ENCODE data around the gene XPNPEP3.
"Not testable (repeated sequence)": the region's sequence is repeated elsewhere in the genome, so short reads cannot be mapped to it uniquely, and the experiment has no call there.

Gene XPNPEP3

DNA sequence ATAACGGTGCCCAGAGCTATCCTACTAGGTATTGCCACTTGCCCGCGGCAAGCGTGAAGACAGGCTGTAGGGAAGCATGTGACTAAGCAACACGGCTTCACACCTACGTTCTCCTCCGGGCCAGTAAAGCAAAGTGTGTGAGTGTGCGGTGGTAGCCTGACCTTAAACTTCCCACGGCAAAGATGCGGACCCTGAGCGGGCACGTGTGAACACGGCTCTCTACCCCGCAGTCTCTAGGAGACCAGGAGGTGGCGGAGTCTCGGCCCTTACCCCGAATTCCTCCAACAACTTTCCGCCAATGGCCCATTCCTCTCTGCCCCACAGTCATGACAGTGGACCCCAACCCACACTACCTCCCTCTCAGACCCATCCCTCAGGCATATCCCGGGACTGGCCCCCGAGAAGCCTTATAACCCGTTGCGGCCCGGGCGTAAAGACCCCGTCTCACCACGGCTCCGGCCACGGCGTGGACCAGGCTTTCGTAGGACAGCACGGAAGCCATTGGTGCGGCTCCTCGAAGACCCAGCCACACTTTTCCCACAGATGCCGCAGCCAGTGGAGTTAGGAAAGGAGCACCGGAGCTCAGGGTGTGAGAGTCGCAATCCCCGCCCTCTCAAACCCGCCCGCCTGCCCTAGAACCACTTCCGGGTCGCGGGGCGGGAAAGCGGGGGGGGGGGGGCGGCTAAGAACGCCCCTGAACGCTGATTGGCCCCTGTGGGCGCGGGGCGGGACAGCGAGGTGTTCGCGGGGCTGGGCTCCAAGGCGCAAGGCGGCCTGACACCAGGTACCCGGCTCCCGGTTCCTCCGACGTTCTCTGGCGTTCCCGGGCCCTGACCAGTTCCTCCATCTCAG lies 38.0 kb upstream of the XPNPEP3 start, which contains the start of gene SLC25A17:
Gene SLC25A17 (minus strand): TSS at position 600 of the 852 bp plus-strand sequence. CDS start 98 bp downstream, at position 502.
- Histone ChIP-seq H3K9ac (ENCODE audit: low read length) (peak within 1 kb of the TSS; percentile 96), H3K27me3 (ENCODE audit: insufficient read depth, low read length, poor library complexity) (no peaks in the 10 kb centered on the region), H3K36me3 (ENCODE audit: control insufficient read depth, insufficient read depth, low read length) (no peaks in the 10 kb centered on the region), H2BK120ac (ENCODE audit: low read depth, low read length) (no peak within 1 kb of the TSS), H3K27ac (ENCODE audit: low read depth, low read length) (peak within 1 kb of the TSS; percentile 59), H3K4me1 (ENCODE audit: control insufficient read depth, low read depth, low read length) (peaks cover 2% of the 10 kb centered on the region), H3K79me2 (ENCODE audit: control insufficient read depth, insufficient read depth, low read length) (peaks cover 24% of the 10 kb centered on the region), H3K56ac (ENCODE audit: low read length) (peak within 1 kb of the TSS; percentile 95), H2AK5ac (ENCODE audit: low read length) (no peak within 1 kb of the TSS), H4K5ac (ENCODE audit: low read length) (no peak within 1 kb of the TSS), H2BK5ac (ENCODE audit: low read length) (peak within 1 kb of the TSS; percentile 27), H3K23ac (ENCODE audit: low read length) (peak within 1 kb of the TSS; percentile 54), H2BK15ac (replicated peaks; ENCODE audit: low read depth) (no peak within 1 kb of the TSS), H3K4me3 (ENCODE audit: low read length) (peak within 1 kb of the TSS; percentile 97), H3K18ac (ENCODE audit: low read length) (peak within 1 kb of the TSS; percentile 72), H3K4me2 (ENCODE audit: low read length) (peak within 1 kb of the TSS; percentile 72), H4K8ac (ENCODE audit: low read depth, low read length) (no peak within 1 kb of the TSS), H3K79me1 (ENCODE audit: low read length) (peaks cover 14% of the 10 kb centered on the region), H3K4ac (ENCODE audit: low read depth, low read length) (peak within 1 kb of the TSS; percentile 17)
- DNase-seq, result peak; percentile 94
- no CpG with 5 or more reads among the region's 61 CpGs for WGBS (ENCODE audit: extremely low coverage, insufficient coverage, low lambda C conversion rate)

DNA sequence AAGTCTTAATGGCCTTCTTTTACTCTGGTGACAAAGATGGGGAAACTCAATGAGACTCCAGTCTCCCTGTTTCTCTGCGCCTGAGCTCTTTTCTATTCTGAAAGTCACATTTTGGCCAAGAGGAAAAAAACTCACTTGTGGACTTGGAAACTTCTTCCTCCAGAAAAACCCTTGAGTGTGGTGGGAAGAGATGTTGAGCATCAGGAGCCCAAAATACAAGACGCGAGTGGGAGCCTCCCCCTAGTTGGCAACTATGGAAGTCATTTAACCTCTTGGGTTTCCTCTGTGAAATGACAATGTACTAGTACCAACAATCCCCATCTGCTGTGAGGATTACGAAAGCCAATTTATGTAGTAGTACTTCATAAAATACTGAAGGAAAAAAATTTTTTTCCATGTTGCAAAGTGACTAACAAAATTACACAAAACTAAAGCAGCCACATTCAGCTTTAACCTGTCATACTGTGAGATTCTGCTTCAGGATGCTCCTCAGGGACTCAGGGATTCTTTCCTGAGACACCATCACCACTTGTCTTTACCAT lies 37.3 kb upstream of the XPNPEP3 start:
- Histone ChIP-seq H3K4ac (ENCODE audit: low read depth, low read length) (no peak overlapping the region), H2BK5ac (ENCODE audit: low read length) (no peak overlapping the region), H3K4me3 (ENCODE audit: low read length) (no peak overlapping the region), H3K4me1 (ENCODE audit: control insufficient read depth, low read depth, low read length) (peaks cover 2% of the 10 kb centered on the region), H3K79me1 (ENCODE audit: low read length) (peaks cover 14% of the 10 kb centered on the region), H2AK5ac (ENCODE audit: low read length) (no peak overlapping the region), H2BK120ac (ENCODE audit: low read depth, low read length) (no peak overlapping the region), H3K27me3 (ENCODE audit: insufficient read depth, low read length, poor library complexity) (no peaks in the 10 kb centered on the region), H3K56ac (ENCODE audit: low read length) (peak overlapping the region; percentile 76), H3K4me2 (ENCODE audit: low read length) (peak overlapping the region; percentile 59), H2BK15ac (replicated peaks; ENCODE audit: low read depth) (no peak overlapping the region), H3K79me2 (ENCODE audit: control insufficient read depth, insufficient read depth, low read length) (peaks cover 24% of the 10 kb centered on the region), H3K36me3 (ENCODE audit: control insufficient read depth, insufficient read depth, low read length) (no peaks in the 10 kb centered on the region), H3K27ac (ENCODE audit: low read depth, low read length) (peak overlapping the region; percentile 41), H3K18ac (ENCODE audit: low read length) (no peak overlapping the region), H3K9ac (ENCODE audit: low read length) (peak overlapping the region; percentile 72), H3K23ac (ENCODE audit: low read length) (no peak overlapping the region), H4K5ac (ENCODE audit: low read length) (no peak overlapping the region), H4K8ac (ENCODE audit: low read depth, low read length) (no peak overlapping the region)
- no CpG with 5 or more reads among the region's 4 CpGs for WGBS (ENCODE audit: extremely low coverage, insufficient coverage, low lambda C conversion rate)
- DNase-seq, result no peak

DNA sequence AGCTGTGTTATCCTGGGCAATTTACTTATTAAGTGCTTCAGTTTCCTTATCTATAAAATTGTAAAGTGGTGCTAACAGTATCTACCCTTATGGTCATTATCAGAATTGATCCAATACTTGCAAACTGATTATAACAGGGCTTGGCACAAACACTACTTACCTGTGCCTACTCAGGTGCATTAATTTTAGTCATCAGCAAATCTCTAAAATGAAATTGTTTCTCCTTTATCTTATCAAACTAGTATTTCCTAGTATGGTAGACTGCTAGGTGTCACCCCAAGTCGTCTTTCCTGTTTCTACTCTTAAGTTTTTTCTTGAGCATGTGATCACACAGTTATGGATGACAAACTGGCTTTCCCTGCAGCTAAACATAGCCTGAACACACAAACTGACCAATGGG lies 33.5 kb upstream of the XPNPEP3 start:
- H2BK15ac ChIP-seq (replicated peaks; ENCODE audit: low read depth), result no peak overlapping the region
- H3K79me2 ChIP-seq (ENCODE audit: control insufficient read depth, insufficient read depth, low read length), result peaks cover 2% of the 10 kb centered on the region
- no peak overlapping the region for H3K56ac ChIP-seq (ENCODE audit: low read length)
- no peak overlapping the region for H3K23ac ChIP-seq (ENCODE audit: low read length)
- H3K27me3 ChIP-seq (ENCODE audit: insufficient read depth, low read length, poor library complexity), result no peaks in the 10 kb centered on the region
- H3K18ac ChIP-seq (ENCODE audit: low read length), result no peak overlapping the region
- no peak overlapping the region for H4K8ac ChIP-seq (ENCODE audit: low read depth, low read length)
- H3K4me1 ChIP-seq (ENCODE audit: control insufficient read depth, low read depth, low read length), result no peaks in the 10 kb centered on the region
- no CpG with 5 or more reads among the region's 1 CpG for WGBS (ENCODE audit: extremely low coverage, insufficient coverage, low lambda C conversion rate)
- H3K4ac ChIP-seq (ENCODE audit: low read depth, low read length), result no peak overlapping the region
- no peak overlapping the region for H3K4me2 ChIP-seq (ENCODE audit: low read length)
- H2BK5ac ChIP-seq (ENCODE audit: low read length), result no peak overlapping the region
- peaks cover 2% of the 10 kb centered on the region for H3K79me1 ChIP-seq (ENCODE audit: low read length)
- no peak overlapping the region for H2BK120ac ChIP-seq (ENCODE audit: low read depth, low read length)
- H3K27ac ChIP-seq (ENCODE audit: low read depth, low read length), result no peak overlapping the region
- H4K5ac ChIP-seq (ENCODE audit: low read length), result no peak overlapping the region
- H2AK5ac ChIP-seq (ENCODE audit: low read length), result no peak overlapping the region
- H3K36me3 ChIP-seq (ENCODE audit: control insufficient read depth, insufficient read depth, low read length), result no peaks in the 10 kb centered on the region
- no peak overlapping the region for H3K9ac ChIP-seq (ENCODE audit: low read length)
- H3K4me3 ChIP-seq (ENCODE audit: low read length), result no peak overlapping the region
- no peak for DNase-seq

DNA sequence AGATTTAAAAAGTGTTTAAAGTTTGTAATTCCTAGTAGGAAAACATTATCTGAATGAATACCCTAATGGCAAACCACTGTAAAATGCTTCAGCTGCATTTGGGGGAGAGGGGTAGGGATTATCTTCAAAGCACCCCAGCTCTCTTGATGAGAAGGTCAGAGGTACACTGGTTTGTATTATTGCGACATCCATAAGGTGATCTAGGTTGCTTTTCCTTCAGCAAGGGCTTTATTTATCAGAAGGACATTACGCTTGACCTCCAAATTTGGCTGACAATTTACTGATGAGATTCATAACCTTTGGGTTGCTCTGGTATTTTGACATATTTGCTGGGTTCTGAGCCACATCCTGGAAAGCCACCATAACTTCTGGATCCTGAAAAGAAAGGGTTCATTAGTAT lies 30.7 kb upstream of the XPNPEP3 start:
- not testable (repeated sequence) for H3K79me1 ChIP-seq (ENCODE audit: low read length); H2AK5ac ChIP-seq (ENCODE audit: low read length); H3K18ac ChIP-seq (ENCODE audit: low read length); H3K4ac ChIP-seq (ENCODE audit: low read depth, low read length); H3K36me3 ChIP-seq (ENCODE audit: control insufficient read depth, insufficient read depth, low read length); H3K4me2 ChIP-seq (ENCODE audit: low read length); H3K9ac ChIP-seq (ENCODE audit: low read length); H3K27ac ChIP-seq (ENCODE audit: low read depth, low read length); H3K4me3 ChIP-seq (ENCODE audit: low read length); H4K5ac ChIP-seq (ENCODE audit: low read length); H3K23ac ChIP-seq (ENCODE audit: low read length); H2BK15ac ChIP-seq (replicated peaks; ENCODE audit: low read depth); H3K27me3 ChIP-seq (ENCODE audit: insufficient read depth, low read length, poor library complexity); H3K56ac ChIP-seq (ENCODE audit: low read length); H2BK5ac ChIP-seq (ENCODE audit: low read length); H3K79me2 ChIP-seq (ENCODE audit: control insufficient read depth, insufficient read depth, low read length); H3K4me1 ChIP-seq (ENCODE audit: control insufficient read depth, low read depth, low read length); DNase-seq; H4K8ac ChIP-seq (ENCODE audit: low read depth, low read length); H2BK120ac ChIP-seq (ENCODE audit: low read depth, low read length)
- WGBS (ENCODE audit: extremely low coverage, insufficient coverage, low lambda C conversion rate), result no CpG with 5 or more reads among the region's 2 CpGs

DNA sequence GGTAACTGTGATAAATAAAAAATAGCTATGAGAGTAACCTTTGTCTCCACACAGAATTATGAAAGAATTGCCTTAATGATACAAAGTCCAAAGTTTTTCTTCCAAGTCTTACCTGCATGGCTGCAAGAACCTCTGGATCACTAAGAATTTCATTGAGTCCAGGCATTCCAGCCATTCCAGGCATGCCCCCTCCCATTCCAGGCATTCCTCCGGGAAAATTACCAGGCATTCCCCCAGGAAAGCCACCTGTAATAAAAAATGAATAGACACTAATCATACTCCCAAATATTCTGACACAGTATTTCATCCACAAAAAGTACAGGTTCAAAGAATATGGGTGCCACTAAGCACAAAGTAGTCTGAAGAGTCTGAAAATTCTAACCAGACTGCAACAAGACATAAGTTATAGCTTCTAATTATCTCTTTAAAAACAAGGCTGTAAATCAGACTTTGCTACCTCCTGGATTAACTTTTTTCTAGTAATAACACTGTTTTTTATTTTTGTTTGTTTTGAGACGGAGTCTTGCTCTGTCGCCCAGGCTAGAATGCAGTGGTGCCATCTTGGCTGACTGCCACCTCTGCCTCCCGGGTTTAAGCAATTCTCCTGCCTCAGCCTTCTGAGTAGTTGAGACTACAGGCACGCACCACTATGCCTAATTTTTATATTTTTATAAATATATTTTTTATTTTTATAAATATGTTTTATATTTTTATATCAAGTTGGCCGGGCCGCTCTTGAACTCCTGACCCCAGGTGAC lies 29.8 kb upstream of the XPNPEP3 start:
- Histone ChIP-seq H3K23ac (ENCODE audit: low read length) (no peak overlapping the region), H3K4me1 (ENCODE audit: control insufficient read depth, low read depth, low read length) (no peaks in the 10 kb centered on the region), H4K5ac (ENCODE audit: low read length) (no peak overlapping the region), H2AK5ac (ENCODE audit: low read length) (no peak overlapping the region), H2BK120ac (ENCODE audit: low read depth, low read length) (no peak overlapping the region), H3K79me1 (ENCODE audit: low read length) (no peaks in the 10 kb centered on the region), H4K8ac (ENCODE audit: low read depth, low read length) (no peak overlapping the region), H3K36me3 (ENCODE audit: control insufficient read depth, insufficient read depth, low read length) (no peaks in the 10 kb centered on the region), H3K4me3 (ENCODE audit: low read length) (no peak overlapping the region), H3K27ac (ENCODE audit: low read depth, low read length) (no peak overlapping the region), H3K4me2 (ENCODE audit: low read length) (no peak overlapping the region), H3K79me2 (ENCODE audit: control insufficient read depth, insufficient read depth, low read length) (no peaks in the 10 kb centered on the region), H3K9ac (ENCODE audit: low read length) (no peak overlapping the region), H3K56ac (ENCODE audit: low read length) (no peak overlapping the region), H2BK5ac (ENCODE audit: low read length) (no peak overlapping the region), H3K27me3 (ENCODE audit: insufficient read depth, low read length, poor library complexity) (no peaks in the 10 kb centered on the region), H3K4ac (ENCODE audit: low read depth, low read length) (no peak overlapping the region), H2BK15ac (replicated peaks; ENCODE audit: low read depth) (no peak overlapping the region), H3K18ac (ENCODE audit: low read length) (no peak overlapping the region)
- DNase-seq, result peak; percentile 66
- WGBS (ENCODE audit: extremely low coverage, insufficient coverage, low lambda C conversion rate), result no CpG with 5 or more reads among the region's 7 CpGs
